SK-N-DZ (cell line): Measurements from ENCODE around the gene ACOX3.

Source experiments
- DNase-seq: peaks from one replicate; pipeline ENCODE4 v3.0.0-alpha.2; 2015; ENCODE audit warnings: low spot score

Gene ACOX3

GRCh38 chr4:8468746-8469535 lies 28.4 kb upstream of the ACOX3 start:
- peak; percentile 18 for DNase-seq

DNA sequence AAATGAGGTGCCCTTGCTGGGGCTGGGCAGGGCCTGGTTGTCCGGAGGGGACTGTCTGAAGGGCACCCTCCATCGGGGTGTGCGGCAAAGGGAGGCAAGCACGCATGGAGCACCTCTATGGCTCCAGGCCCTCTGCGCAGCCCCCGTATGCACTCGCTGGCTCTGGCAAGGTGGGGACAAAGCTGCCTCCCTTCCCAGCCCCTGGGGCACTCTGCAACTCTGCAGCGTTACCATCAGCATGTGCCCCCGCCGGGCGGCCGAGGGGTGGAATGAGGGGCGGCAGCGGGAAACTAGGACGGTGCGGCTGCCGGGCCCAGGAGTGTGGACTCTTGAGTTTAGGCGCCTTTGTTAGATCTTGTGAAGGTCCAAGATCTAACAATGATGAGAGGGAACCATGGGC lies 26.5 kb upstream of the ACOX3 start:
- no peak for DNase-seq

DNA sequence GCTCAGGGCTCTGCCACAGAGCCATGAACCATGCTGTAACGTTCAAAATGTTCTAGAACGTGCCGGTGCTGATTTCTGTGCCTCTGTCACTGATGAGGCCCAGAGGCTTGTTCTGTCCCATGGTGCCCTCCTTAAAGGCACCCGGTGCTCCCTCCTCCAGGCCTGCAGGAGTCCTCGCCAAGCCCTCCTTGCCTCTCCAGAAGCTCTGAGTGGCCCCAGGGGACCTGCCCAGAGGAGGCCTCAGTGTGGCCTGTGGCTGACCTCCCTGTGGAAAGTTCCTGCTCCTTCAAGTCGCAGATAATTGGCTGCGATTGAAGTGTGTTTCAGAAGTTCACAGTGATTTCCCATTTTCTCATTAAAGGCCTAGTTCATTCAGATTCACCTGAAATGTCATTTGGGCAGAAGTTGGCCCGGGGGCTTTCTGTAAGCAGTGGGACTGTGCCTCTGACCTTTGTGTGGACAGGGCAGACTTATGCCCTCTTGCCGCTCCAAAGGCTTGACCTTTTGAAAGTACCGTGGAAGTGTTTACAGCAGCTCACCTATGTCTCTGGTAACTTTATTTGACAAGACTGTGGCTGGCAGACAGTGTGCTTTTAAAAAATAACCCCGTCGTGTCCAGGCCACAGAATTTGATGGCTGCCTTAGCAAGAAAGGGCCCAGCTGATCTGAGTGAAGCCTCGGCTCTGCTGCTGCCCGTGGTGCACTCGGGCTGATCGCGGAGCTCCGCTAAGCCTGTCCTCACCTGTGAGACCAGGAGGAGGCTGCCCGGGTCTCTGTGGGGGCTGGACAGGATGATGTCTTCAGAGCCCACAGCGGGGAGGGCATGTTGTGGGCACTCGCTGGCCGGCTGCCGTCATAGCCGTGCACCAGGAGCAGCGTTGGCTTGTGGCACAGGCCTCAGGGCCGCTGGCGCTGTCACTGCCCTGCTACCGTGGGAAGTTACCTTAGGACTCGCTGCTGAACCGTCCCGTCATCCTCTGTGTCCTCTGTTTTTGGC lies 25.4 kb upstream of the ACOX3 start:
- no peak for DNase-seq

- no peak for DNase-seq
These were observed 23.9 kb upstream of the ACOX3 start for GRCh38 chr4:8464381-8464780.

- DNase-seq, result no peak
These were observed 23.3 kb upstream of the ACOX3 start for GRCh38 chr4:8463811-8464210.

GRCh38 chr4:8461616-8462015 lies 21.1 kb upstream of the ACOX3 start:
- no peak for DNase-seq

DNA sequence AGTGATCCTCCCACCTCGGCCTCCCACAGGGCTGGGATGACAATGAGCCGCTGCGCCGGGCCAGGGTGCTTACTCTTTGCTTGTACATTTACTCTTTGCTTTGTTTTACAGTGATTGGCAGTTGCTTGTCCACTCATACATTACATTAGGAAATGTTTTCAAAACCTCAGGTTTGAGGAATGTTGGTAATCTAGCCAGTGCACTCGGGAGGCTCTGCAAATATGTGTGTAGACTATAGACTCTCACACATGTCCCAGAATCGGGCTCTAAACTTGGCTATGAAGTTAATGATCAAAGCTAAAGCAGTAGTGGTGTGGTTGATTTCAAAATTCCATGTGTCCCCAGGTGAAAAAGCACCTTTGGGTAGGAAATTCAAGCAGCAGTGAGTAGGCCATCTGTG lies 20.6 kb upstream of the ACOX3 start:
- no peak for DNase-seq

- no peak for DNase-seq
These were observed 19.4 kb upstream of the ACOX3 start for GRCh38 chr4:8459867-8460445.

GRCh38 chr4:8457646-8458252 lies 17.2 kb upstream of the ACOX3 start:
- peak; percentile 68 for DNase-seq

DNA sequence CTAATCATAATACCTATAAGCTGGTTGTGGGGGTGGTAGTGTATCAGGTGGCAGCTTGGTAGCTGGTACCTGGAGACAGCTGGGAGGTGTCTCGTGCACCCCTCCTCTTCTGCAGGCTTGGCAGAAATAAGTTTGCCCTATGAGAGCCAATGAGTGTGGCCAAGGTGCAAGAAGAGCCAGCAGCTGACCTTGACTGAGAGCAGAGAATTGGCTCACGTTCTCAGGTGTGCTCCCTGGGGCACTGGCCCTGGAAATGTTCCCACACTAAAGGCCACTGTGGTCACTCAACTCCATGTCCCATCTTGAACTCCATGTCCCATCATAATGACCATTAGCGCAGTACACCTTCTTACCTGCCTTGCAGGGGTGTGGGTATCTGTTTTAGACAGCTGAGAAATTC lies 13.4 kb upstream of the ACOX3 start:
- no peak for DNase-seq

DNA sequence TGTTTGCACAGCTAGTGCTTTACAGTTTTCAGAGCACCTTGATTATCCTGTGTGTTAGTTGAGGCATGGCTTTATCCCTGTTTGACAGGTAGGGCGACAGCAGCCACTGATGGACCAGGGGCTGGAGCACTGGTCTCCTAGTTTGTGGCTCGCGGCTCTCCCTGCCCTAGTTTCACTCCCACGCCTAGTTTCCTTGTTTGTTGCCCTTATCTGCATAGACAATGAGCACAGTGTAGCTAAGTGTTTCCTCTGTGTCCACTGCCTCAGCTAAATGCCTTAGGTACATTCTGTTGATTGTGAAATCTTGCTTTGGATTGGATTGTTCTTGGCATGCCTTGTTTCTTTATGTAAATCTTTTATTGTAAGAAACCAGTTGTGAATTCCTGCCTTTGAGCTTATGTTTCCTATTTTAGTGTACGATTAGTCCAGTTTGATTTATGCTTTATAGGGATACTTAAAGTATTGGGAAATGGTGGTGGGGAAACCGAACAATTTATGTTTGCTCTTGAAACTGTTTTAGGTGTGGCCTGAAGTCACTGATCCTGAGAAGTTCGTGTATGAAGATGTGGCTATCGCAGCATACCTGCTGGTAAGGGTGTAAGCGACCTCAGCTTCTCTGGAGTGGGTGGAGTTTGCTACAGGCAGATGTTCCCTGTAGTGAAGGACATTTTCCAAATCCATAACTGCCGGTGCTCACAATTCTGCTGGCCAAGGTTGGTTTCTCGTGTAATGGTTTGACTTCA lies 11.1 kb upstream of the ACOX3 start:
- no peak for DNase-seq

DNA sequence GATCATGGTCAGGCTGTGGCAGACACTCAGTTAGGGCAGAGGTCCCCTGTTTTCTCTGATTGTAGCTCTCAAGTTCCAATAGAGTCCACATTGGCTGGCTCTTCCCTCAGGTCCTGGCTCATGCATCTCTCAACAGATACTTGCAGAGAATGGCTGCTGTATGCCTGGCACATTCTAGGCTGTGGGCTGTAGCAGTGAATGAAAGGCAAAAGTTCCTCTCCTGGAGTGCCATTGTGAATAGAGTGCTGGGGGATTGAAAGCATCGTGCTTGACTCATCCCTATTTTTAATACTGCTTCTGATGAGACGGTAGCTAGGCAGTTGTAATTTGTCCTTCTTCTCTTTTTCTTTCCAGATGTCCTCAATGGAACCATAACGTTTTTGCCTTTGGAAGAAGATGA lies 5.6 kb upstream of the ACOX3 start:
- no peak for DNase-seq

- DNase-seq, result no peak
These were observed 3.3 kb upstream of the ACOX3 start for GRCh38 chr4:8443801-8444200.

DNA sequence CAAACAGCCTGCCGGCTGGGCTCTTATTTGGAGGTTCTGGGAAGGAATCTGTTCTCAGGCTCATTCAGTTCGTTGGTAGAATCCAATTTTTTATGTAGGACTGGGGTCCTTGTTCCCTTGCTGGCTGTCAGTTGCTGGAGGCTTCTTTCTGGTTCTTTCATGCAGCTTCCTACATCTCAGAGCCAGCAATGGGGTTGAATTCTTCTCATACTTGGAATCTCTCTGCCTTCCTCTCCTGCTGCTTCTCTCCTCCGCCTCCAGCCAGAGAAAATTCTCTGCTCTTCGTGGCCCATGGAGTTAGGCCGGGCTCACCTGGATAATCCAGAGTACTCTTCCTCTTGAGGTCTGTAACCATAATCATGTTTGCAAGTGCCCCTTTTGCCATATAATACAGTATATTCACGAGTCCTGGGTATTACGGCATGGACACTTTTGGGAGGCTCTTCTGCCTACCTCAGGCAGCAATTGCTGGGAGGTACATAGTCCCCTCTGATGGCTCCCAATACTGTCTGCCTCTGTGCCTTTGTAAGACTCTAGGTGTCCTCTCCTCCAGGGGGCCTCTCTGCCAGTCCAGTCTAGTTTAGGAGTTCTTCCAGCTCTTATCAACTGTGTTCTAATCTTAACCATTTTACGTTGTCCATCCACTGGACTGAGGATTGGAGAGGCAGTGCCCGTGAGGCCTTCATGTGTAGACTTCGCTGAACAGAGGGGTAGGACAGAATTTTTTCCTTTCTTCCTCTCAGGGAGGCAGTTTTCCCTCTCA lies 2.3 kb upstream of the ACOX3 start:
- no peak for DNase-seq

- DNase-seq, result no peak
These were observed 1.1 kb upstream of the ACOX3 start for GRCh38 chr4:8441499-8442091.

GRCh38 chr4:8439914-8440491 lies 520 bp downstream of the ACOX3 start:
- no peak for DNase-seq

GRCh38 chr4:8439168-8439567 lies 1.4 kb downstream of the ACOX3 start:
- DNase-seq, result no peak

- no peak for DNase-seq
These were observed 1.8 kb downstream of the ACOX3 start for GRCh38 chr4:8438743-8439142.

- no peak for DNase-seq
These were observed 3.2 kb downstream of the ACOX3 start for GRCh38 chr4:8437281-8437680.
